ENCODE measurements around the gene PCAT7.

The PCAT7 gene

GRCh38 chr9:94606646-94607422 lies 52.0 kb downstream of the PCAT7 start:
- no peaks in the 10 kb centered on the region for H3K4me1 ChIP-seq (ENCODE audit: control insufficient read depth, insufficient read depth, low read length)
- TF ChIP-seq ZBTB1 (tag by site-specific recombination; IDR thresholded peaks at IDR 0.05) (no peak), ZNF211 (tag by site-specific recombination; IDR thresholded peaks at IDR 0.05; ENCODE audit: low read depth) (no peak), BCL6B (tag by site-specific recombination; IDR thresholded peaks at IDR 0.05) (no peak), GFI1B (tag by site-specific recombination; IDR thresholded peaks at IDR 0.05) (no peak), ZNF132 (tag by site-specific recombination; IDR thresholded peaks at IDR 0.05; ENCODE audit: borderline replicate concordance) (no peak), ZNF202 (tag by site-specific recombination; IDR thresholded peaks at IDR 0.05; ENCODE audit: borderline replicate concordance) (no peak), ZBTB26 (tag by site-specific recombination; optimal IDR thresholded peaks at IDR 0.05) (no peak), ZNF747 (tag by site-specific recombination; IDR thresholded peaks at IDR 0.05) (no peak), ZNF670 (tag by site-specific recombination; IDR thresholded peaks at IDR 0.05; ENCODE audit: low read depth) (no peak), ZNF335 (tag by site-specific recombination; conservative IDR thresholded peaks at IDR 0.05) (no peak), MZF1 (tag by site-specific recombination; IDR thresholded peaks at IDR 0.05; ENCODE audit: borderline replicate concordance) (no peak), ZEB2 (tag by site-specific recombination; IDR thresholded peaks at IDR 0.05) (no peak), ZNF302 (tag by site-specific recombination; IDR thresholded peaks at IDR 0.05; ENCODE audit: low read depth) (no peak), ZNF626 (tag by site-specific recombination; IDR thresholded peaks at IDR 0.05) (no peak)
- no peak overlapping the region for H3K4me3 ChIP-seq (ENCODE audit: low read depth, low read length)
- CTCF ChIA-PET: no interaction called here
- no peaks in the 10 kb centered on the region for H3K36me3 ChIP-seq (ENCODE audit: control insufficient read depth in 2 of 2, insufficient read depth in 1 of 2, low read length in 2 of 2)
- H3K27ac ChIP-seq (ENCODE audit: extremely low read depth, low read depth, low read length): no peak overlapping the region
- POLR2A ChIA-PET: no interaction called here
- H3K9me3 ChIP-seq (ENCODE audit: control insufficient read depth, insufficient read depth, low read depth, low read length): no peaks in the 10 kb centered on the region

- Histone ChIP-seq H3K36me3 (ENCODE audit: control insufficient read depth in 2 of 2, insufficient read depth in 1 of 2, low read length in 2 of 2) (no peaks in the 10 kb centered on the region), H3K4me3 (ENCODE audit: low read depth, low read length) (no peak overlapping the region), H3K9me3 (ENCODE audit: control insufficient read depth, insufficient read depth, low read depth, low read length) (no peaks in the 10 kb centered on the region), H3K4me1 (ENCODE audit: control insufficient read depth, insufficient read depth, low read length) (no peaks in the 10 kb centered on the region), H3K27ac (ENCODE audit: extremely low read depth, low read depth, low read length) (no peak overlapping the region)
- ChIA-PET CTCF (no interaction called here), POLR2A (no interaction called here)
- TF ChIP-seq ZNF133 (tag by site-specific recombination; IDR thresholded peaks at IDR 0.05) (no peak), ZNF830 (tag by site-specific recombination; IDR thresholded peaks at IDR 0.05; ENCODE audit: low read depth) (no peak), PRDM6 (tag by site-specific recombination; IDR thresholded peaks at IDR 0.05) (no peak), ZNF791 (tag by site-specific recombination; IDR thresholded peaks at IDR 0.05) (no peak), ZNF239 (tag by site-specific recombination; IDR thresholded peaks at IDR 0.05) (no peak), ZNF701 (tag by site-specific recombination; IDR thresholded peaks at IDR 0.05) (no peak), ZNF624 (tag by site-specific recombination; IDR thresholded peaks at IDR 0.05) (no peak), ZNF654 (tag by site-specific recombination; IDR thresholded peaks at IDR 0.05; ENCODE audit: low read depth) (no peak), ZNF10 (tag by site-specific recombination; IDR thresholded peaks at IDR 0.05) (no peak), ZNF521 (tag by site-specific recombination; IDR thresholded peaks at IDR 0.05) (no peak), GLIS1 (tag by site-specific recombination; IDR thresholded peaks at IDR 0.05) (no peak), KLF16 (tag by site-specific recombination; IDR thresholded peaks at IDR 0.05) (no peak), ZNF707 (tag by site-specific recombination; IDR thresholded peaks at IDR 0.05) (no peak), ZBTB26 (tag by site-specific recombination; optimal IDR thresholded peaks at IDR 0.05) (no peak)
Observed at GRCh38 chr9:94607423-94607691, 52.5 kb downstream of the PCAT7 start.

Measured in HEK293 (cell line).